Measurements from ENCODE around the gene ZNF763. TPM values are rescaled to one million over a fixed set of nuclear protein-coding genes. Genes with fewer than 3 reads are reported as not detected.
"Not testable (repeated sequence)": the region's sequence is repeated elsewhere in the genome, so short reads cannot be mapped to it uniquely, and the experiment has no call there.

The ZNF763 gene
- 10 to 100 TPM in 1 of 3 donors, 1 to 10 TPM in 2; 7.2 to 10.3 (median 9.1) TPM for polyA plus RNA-seq (ENCODE audit: insufficient read length in 3 of 3)

DNA sequence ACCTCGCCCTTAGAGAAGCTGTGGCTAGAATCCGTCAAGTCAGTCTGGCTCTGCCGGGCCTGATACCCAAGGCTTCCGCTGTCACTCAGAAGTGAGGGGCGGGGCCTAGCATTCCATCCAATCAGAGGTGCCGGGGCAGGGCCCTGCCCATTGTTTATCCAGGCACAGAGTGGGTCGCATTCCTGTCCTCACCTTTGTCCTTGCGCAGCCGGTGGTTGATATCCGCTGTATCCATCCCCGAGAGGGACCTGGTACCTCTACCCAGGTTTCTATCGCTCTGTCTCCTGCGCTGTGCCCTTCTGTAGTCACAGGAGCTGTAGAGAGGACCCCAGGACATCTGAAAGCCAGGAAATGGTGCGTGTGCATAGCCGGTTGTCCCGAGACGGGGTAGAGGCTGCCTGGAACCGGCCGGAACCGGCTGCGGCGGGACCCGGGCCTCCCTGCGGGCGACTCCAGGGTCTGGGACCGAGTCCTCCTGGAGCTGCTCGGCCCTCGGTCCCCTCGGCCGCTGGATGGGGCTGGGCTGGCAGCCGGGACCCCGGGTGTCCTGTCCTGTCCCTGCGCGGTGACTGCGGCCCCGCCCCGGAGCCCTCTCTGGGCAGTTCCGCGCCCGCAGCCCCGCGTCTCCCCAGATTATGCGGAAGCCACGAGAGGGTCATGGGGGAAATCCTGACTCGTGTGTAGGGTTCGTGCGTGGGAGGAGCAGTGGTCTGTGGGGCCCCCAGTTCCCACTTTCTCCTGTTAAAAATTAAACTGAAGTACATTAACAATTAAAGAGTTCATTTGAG lies at the start of gene ZNF763:
TSS of gene ZNF763 (plus strand) at position 183 of the 788 bp plus-strand sequence. CDS start at position 352, 169 bp downstream.
- peak; percentile 83 to 91 (median 91) for DNase-seq (ENCODE audit: low read depth in 3 of 3, low spot score in 2 of 3)

DNA sequence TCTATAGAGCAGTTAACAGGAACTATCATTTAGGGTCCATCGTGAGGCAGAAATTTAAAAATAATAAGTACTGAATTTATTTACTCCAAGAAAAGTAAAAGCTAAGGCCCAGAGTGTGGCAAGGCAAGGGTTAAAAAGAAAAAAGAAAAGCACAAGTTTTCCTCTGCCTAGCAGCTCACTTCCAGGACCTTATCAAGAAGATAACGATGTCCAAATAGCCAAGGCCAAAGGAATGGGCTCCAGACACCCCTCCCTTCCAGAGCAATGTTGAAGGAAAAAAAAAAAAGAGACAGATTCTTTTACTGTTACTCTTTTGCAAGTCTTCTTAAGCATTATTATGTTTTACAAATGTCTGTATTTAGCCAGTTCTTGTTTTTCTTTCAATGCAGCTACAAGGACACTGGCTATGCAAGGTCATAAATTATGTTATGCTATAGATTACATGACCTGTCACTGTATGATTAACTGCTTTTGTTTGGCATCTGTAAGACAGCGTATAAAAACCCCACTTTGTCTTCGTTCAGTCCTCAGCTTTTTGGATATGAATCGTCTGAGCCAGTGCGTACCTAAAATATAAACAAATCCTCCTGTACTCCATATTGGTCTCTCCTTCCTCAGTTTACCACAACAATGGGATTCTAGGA lies 42.9 kb upstream of the ZNF763 start:
- DNase-seq (ENCODE audit: low read depth in 3 of 3, low spot score in 2 of 3), result no peak

DNA sequence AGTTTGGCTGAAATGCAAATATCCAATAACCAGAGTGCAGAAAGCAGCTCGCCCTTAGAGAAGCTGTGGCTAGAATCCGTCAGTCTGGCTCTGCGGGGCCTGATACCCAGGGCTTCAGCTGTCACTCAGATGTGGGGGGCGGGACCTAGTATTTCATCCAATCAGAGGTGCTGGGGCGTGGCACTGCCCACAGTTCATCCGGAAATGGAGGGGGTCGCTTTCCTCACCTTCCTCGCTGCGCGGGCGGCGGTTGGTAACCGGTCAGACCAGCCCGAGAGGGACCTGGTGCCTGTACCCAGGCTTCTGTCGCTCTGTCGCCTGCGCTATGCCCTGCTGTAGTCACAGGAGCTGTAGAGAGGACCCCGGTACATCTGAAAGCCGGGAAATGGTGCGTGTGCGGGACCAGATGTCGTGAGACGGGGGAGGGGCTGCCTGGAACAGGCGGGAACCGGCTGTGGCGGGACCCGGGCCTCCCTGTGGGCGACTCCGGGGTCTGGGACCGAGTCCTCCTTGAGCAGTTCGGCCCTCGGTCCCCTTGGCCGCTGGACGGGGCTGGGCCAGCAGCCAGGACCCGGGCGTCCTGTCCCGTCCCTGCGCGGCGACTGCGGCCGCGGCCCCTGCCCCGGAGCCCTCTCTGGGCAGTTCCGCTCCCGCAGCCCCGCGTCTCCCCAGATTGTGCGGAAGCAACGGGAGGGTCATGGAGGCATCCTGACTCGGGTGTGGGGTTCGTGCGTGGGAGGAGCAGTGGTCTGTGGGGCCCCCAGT lies 39.8 kb upstream of the ZNF763 start, which contains the start of gene ZNF700:
TSS of gene ZNF700 (plus strand) at position 222 of the 765 bp plus-strand sequence. CDS start at position 326, 104 bp downstream.
- peak; percentile 86 to 91 (median 90) for DNase-seq (ENCODE audit: low read depth in 3 of 3, low spot score in 2 of 3)

DNA sequence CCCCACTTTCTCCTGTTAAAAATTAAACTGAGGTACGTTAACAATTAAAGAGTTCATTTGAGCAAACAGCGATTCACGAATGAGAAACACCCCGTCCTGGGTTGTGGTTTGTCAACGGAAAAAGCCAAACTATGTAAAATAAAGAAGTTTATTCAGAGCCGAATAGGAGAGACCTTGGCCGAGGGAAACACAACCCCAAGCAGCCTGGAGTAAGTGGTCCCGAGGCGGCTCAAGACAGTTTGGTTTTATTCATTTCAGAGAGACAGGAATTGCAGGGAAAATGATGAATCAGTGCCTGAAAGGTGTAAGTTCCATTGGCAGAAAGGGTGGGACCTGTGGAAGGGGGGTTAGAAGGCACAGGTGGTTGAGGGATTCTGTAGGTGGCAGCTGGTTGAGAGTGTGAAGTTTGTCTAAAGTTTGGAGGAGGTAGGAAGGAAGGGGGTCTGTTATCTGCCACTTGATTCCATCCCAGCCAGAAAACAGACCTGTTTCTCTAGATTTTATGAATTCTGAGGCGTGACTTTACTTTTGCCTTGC lies 39.1 kb upstream of the ZNF763 start:
- DNase-seq (ENCODE audit: low read depth in 3 of 3, low spot score in 2 of 3), result not testable (repeated sequence)

DNA sequence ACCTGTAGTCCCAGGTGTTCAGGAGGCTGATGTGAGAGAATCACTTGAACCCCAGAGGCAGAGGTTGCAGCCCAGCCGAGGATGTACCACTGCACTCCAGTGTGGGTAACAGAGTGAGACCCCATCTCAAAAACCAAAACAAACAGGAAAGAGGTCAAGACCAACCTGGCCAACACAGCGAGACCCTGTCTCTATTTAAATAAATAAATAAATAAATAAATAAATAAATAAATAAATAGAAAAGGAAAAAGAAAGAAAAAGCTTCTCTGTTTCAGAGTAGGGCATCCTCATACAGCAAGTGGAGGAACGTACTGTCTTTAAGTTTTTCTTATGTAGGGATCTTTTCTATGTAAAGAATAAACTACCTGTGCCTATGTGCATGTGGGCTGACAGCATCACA lies 37.6 kb upstream of the ZNF763 start:
- no peak for DNase-seq (ENCODE audit: low read depth in 3 of 3, low spot score in 2 of 3)

DNA sequence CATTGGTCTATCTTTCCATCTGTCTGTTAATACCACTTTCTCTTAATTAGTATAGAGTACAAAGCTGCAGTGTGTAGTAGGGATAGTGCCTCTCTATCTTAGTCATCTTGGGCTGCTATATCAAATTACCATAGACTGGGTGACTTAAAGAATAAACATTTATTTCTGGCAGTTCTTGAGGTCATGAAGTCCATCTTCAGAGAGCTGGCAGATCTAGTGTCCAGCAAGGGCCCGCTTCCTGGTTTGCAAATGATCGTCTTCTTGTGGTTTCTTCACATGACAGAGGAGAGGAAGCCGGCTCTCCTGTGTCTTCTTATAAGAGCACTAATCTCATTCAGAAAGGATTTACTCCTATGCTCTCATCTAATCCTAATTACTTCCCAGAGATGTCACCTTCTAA lies 33.8 kb upstream of the ZNF763 start:
- DNase-seq (ENCODE audit: low read depth in 3 of 3, low spot score in 2 of 3), result no peak

DNA sequence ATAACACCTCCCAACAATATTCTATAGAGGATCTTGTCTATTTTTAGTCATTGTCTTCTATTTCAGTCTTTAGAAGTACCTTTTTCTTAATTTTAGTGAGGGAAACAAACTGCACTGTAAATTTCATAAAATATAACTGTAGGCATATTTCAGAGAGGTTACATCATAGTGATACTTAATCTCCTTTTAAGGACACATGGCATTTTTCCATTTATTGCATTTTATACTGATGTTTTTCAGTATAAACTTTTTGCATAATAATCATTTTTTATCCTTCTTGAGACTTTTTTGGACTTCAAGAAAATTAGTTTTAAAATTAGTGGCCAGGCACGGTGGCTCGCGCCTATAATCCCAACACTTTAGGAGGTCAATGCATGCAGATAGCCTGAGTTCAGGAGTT lies 33.3 kb upstream of the ZNF763 start:
- no peak for DNase-seq (ENCODE audit: low read depth in 3 of 3, low spot score in 2 of 3)

DNA sequence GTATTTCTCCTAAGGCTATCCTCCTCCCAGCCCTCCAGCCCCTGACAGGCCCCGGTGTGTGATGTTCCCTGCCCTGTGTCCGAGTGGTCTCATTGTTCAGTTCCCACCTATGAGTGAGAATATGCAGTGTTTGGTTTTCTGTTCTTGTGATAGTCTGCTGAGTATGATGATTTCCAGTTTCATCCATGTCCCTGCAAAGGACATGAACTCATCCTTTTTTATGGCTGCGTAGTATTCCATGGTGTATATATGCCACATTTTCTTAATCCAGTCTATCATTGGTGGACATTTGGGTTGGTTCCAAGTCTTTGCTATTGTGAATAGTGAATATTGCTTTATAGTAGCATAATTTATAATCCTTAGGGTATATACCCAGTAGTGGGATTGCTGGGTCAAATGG lies 29.0 kb upstream of the ZNF763 start:
- not testable (repeated sequence) for DNase-seq (ENCODE audit: low read depth in 3 of 3, low spot score in 2 of 3)

DNA sequence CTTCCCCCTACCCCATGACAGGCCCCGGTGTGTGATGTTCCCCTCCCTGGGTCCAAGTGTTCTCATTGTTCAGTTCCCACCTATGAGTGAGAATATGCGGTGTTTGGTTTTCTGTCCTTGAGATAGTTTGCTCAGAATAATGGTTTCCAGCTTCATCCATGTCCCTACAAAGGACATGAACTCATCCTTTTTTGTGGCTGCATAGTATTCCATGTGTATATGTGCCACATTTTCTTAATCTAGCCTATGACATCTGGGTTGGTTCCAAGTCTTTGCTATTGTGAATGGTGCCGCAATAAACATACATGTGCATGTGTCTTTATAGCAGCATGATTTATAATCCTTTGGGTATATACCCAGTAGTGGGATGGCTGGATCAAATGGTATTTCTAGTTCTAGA lies 26.5 kb upstream of the ZNF763 start:
- not testable (repeated sequence) for DNase-seq (ENCODE audit: low read depth in 3 of 3, low spot score in 2 of 3)

DNA sequence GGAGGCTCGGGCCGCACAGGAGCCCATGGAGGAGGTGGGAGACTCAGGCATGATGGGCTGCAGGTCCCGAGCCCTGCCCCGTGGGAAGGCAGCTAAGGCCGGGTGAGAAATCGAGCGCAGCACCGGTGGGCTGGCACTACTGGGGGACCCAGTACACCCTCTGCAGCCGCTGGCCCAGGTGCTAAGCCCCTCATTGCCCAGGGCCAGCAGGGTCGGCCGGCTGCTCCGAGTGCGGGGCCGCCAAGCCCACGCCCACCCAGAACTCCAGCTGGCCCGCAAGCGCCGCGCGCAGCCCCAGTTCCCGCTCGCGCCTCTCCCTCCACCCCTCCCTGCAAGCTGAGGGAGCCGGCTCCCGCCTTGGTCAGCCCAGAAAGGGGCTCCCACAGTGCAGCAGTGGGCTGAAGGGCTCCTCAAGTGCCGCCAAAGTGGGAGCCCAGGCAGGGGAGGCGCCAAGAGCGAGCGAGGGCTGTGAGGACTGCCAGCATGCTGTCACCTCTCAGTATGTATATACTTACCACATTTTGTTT lies 23.4 kb upstream of the ZNF763 start:
- DNase-seq (ENCODE audit: low read depth in 3 of 3, low spot score in 2 of 3), result not testable (repeated sequence)

DNA sequence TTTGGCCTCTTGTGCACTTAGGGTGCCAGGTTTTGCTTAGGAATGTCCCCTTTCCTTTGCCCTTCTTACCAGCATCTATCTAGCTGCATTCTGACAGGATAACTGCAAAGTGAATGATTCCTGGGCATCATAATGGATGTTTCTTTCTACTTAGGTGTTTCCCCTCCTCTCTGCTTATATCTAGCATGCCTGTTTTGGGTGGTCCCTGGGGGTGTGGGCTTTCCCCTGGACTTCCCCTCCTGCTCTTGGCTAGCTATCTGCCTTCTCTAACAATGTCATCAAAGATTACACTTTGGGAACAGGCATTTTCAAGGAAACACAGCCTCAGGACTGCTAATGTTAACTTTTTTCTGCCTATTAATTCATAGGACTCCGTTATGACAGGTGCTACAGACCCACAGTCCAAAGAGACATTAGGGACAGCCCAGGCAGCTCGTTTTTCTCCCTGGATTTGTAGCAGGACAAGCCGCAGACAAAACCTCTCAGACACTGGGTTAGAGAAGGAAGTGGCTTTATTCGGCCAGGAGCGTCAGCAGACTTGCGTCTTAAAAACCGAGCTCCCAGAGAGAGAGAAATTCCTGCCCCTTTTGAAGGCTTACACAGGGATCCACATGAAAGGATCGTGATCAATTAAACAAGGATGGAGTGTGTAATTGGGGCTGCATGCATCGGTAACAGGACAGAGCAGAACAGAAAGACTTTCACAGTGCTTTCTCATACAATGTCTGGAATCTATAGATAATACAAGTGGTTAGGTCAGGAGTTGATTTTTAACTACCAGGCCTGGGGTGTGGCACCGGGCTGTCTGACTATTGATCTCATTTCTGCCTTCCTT lies 22.6 kb upstream of the ZNF763 start:
- DNase-seq (ENCODE audit: low read depth in 3 of 3, low spot score in 2 of 3), result no peak

DNA sequence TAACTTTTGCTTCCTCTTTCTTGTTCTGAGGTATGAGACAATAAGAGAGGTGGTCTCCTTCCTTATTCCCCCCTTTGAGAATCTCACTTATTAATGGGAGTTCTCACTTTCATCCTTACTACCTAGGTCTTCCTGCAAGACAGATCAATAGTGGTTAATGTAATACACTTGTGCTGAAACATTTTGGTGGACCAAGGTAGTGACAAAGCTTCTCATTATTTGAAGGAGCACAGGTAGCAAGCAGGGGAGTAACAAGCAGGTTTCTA lies 22.1 kb upstream of the ZNF763 start:
- no peak for DNase-seq (ENCODE audit: low read depth in 3 of 3, low spot score in 2 of 3)

DNA sequence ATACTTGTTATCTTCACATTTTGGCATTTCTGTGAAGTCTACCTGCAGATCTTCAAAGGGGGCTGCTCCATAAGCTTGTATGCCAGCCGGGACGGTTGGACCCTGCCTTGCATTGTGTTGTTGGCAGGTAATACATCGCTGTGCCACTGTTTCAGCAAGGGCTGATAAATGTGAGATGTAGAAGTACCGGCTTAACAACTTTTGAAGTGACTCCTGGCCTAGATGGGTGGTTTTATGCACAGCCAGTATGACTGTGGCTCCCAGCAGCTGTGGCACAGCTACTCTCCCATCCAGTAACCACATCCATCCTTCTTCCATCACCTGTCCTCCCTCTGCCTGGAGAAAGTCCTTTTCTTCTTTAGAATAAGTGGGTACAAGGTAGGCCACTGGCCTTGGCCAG lies 20.2 kb upstream of the ZNF763 start:
- DNase-seq (ENCODE audit: low read depth in 3 of 3, low spot score in 2 of 3), result no peak

DNA sequence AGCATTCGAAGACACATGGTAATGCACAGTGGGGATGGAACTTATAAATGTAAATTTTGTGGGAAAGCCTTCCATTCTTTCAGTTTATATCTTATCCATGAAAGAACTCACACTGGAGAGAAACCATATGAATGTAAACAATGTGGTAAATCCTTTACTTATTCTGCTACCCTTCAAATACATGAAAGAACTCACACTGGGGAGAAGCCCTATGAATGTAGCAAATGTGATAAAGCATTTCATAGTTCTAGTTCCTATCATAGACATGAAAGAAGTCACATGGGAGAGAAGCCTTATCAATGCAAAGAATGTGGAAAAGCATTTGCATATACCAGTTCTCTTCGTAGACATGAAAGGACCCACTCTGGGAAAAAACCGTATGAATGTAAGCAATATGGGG lies 16.2 kb upstream of the ZNF763 start:
- DNase-seq (ENCODE audit: low read depth in 3 of 3, low spot score in 2 of 3), result no peak

DNA sequence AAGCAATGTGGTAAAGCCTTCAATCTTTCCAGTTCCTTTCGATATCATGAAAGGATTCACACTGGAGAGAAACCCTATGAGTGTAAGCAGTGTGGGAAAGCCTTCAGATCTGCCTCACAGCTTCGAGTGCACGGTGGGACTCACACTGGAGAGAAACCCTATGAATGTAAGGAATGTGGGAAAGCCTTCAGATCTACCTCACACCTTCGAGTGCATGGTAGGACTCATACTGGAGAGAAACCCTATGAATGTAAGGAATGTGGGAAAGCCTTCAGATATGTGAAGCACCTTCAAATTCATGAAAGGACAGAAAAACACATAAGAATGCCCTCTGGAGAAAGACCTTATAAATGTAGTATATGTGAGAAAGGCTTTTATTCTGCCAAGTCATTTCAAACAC lies 15.6 kb upstream of the ZNF763 start:
- DNase-seq (ENCODE audit: low read depth in 3 of 3, low spot score in 2 of 3), result no peak

DNA sequence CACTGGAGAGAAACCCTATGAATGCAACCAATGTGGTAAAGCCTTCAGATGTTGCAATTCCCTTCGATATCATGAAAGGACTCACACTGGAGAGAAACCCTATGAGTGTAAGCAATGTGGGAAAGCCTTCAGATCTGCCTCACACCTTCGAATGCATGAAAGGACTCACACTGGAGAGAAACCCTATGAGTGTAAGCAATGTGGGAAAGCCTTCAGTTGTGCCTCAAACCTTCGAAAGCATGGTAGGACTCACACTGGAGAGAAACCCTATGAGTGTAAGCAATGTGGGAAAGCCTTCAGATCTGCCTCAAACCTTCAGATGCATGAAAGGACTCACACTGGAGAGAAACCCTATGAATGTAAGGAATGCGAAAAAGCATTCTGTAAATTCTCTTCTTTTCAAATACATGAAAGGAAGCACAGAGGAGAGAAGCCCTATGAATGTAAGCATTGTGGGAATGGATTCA lies 15.2 kb upstream of the ZNF763 start:
- DNase-seq (ENCODE audit: low read depth in 3 of 3, low spot score in 2 of 3), result not testable (repeated sequence)

DNA sequence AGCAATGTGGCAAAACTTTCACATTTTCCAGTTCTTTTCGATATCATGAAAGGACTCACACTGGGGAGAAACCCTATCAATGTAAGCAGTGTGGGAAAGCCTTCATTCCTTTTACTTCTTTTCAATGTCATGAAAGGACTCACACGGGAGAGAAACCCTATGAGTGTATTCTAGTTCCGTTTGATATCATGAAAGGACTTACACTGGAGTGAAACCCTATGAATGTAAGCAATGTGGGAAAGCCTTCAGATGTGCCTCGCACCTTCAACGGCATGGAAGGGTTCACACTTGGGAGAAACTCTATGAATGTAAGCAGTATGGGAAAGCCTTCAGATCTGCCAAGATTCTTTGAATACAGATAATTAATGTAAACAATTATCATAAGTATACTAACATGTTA lies 14.5 kb upstream of the ZNF763 start:
- DNase-seq (ENCODE audit: low read depth in 3 of 3, low spot score in 2 of 3), result no peak

DNA sequence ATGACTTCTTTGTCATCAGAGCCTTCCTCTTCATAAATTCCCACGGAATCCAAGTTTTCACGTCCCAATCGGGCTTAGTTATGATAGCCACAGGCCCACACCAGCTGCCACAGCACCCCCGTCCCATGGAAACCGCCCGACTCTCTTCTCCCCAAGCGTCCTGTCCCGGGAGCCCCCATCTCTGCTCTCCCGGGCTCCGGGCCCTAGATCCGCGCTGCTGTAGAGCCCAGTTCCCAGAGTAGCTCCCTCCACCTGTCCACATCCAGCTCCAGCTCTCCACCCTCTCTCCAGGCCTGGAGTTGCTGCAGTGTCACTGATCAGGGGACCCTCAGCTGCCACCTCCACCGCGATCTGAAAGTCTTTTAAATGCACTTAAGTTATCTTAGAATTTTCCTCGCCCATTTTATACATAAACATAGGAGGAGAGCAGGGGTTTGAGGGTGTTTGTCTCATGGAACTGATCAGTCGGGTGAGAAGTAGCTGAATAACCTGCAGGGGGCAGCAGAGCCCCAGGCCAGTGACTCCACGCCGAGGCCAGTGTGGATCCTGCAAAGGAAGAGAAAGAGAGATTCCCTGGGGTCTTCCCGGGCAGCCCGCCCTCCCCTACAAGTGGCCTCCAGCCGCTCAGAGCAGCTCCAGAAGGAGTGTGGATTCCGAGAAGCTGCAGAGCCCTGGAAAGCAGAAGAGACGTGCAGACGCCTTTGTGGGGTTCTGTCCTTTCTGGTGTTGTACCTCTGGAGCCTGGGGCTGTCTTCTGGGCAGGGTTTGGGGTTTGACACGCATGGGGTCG lies 1.1 kb upstream of the ZNF763 start:
- peak in 2 of 3 donors; percentile 58 to 66 for DNase-seq (ENCODE audit: low read depth in 3 of 3, low spot score in 2 of 3)

DNA sequence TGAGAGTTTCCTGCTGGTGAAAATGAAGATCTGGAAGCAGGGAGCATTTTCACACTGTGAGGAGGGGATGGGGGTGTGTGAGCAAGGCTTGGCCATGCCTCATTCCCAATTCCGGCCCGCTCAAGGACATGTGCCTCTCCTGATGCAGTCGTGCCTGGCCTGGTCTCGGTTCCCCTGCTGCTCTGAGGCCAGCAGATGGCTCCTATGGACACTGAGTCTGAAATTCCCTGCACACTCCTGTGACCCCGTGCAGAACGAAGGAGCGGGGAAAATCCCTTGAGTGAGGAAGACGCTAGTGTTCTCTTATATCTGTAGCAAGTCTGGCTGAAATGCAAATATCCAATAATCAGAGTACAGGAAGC lies 363 bp upstream of the ZNF763 start:
- DNase-seq (ENCODE audit: low read depth in 3 of 3, low spot score in 2 of 3), result no peak
